ENCODE measurements around the gene C1R. TPM values are rescaled to one million over a fixed set of nuclear protein-coding genes. Genes with fewer than 3 reads are reported as not detected.

The C1R gene
- total RNA-seq, 1 experiment from 2014 or later: 11.5 TPM

DNA sequence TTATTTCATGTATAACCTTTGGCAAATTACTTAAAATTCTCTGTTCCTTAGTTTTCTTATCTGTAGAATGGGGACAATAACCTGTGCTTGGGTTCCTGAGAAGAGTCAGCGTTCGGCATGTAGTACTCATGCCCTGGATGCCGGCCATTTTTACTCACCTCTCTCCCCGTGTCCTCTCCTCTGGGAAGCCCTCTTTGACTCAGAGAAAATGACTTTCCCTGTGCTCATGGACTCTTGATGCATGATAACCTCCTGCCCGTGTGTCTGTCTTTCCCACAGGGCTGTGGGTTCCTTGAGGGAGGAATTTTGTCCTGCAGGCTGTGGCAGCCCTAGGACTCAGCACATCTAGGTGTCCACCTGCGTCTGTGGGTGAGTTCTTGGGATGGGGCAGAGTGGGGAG, 22.6 kb upstream of the C1R start:
- TF ChIP-seq, protein P1, sequence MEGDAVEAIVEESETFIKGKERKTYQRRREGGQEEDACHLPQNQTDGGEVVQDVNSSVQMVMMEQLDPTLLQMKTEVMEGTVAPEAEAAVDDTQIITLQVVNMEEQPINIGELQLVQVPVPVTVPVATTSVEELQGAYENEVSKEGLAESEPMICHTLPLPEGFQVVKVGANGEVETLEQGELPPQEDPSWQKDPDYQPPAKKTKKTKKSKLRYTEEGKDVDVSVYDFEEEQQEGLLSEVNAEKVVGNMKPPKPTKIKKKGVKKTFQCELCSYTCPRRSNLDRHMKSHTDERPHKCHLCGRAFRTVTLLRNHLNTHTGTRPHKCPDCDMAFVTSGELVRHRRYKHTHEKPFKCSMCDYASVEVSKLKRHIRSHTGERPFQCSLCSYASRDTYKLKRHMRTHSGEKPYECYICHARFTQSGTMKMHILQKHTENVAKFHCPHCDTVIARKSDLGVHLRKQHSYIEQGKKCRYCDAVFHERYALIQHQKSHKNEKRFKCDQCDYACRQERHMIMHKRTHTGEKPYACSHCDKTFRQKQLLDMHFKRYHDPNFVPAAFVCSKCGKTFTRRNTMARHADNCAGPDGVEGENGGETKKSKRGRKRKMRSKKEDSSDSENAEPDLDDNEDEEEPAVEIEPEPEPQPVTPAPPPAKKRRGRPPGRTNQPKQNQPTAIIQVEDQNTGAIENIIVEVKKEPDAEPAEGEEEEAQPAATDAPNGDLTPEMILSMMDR (conservative IDR thresholded peaks at IDR 0.05): no peak
- Histone ChIP-seq H3T11ph (ENCODE audit: low read length) (no peak overlapping the region), H3K9me3 (ENCODE audit: control insufficient read depth, low read depth, low read length) (no peaks in the 10 kb centered on the region), H4K8ac (replicated peaks; ENCODE audit: insufficient read length, low read depth, low read length) (no peak overlapping the region), H3K79me1 (ENCODE audit: insufficient read depth, low read depth, low read length, poor library complexity, severe bottlenecking) (no peaks in the 10 kb centered on the region), H3K18ac (ENCODE audit: insufficient read length, low read depth, low read length) (no peak overlapping the region), H3K27me3 (ENCODE audit: insufficient read depth, low read length) (no peaks in the 10 kb centered on the region), H2BK20ac (ENCODE audit: low read depth, low read length, poor library complexity, severe bottlenecking) (no peak overlapping the region), H2AK5ac (ENCODE audit: insufficient read length, low read length) (no peak overlapping the region), H4K20me1 (ENCODE audit: control insufficient read depth, insufficient read depth, insufficient read length) (no peaks in the 10 kb centered on the region), H3K4me1 (ENCODE audit: insufficient read depth, low read length) (no peaks in the 10 kb centered on the region), H3K14ac (ENCODE audit: insufficient read depth, low read length) (no peak overlapping the region), H3K23me2 (ENCODE audit: insufficient read length, low read depth, low read length, poor library complexity, severe bottlenecking) (no peaks in the 10 kb centered on the region), H3K4me2 (ENCODE audit: insufficient read depth, insufficient read length, low read length) (no peak overlapping the region), H4K91ac (ENCODE audit: insufficient read length, low read depth, low read length) (no peak overlapping the region), H3K79me2 (ENCODE audit: insufficient read depth, low read length) (no peaks in the 10 kb centered on the region), H3K9ac (ENCODE audit: extremely low read depth, insufficient read length, low read length) (no peak overlapping the region), H4K5ac (ENCODE audit: insufficient read length, low read depth, low read length) (no peak overlapping the region), H2BK12ac (ENCODE audit: insufficient read length, low read depth, low read length) (no peak overlapping the region), H2BK15ac (ENCODE audit: low read depth, low read length) (no peak overlapping the region), H2BK5ac (ENCODE audit: insufficient read length, low read length) (no peak overlapping the region), H3K4ac (ENCODE audit: low read depth, low read length) (no peak overlapping the region), H3K23ac (ENCODE audit: insufficient read length, low read depth, low read length) (no peak overlapping the region), H3K27ac (ENCODE audit: insufficient read length, low read depth, low read length) (no peak overlapping the region), H2AFZ (ENCODE audit: low read length) (no peak overlapping the region), H3K56ac (ENCODE audit: insufficient read length, low read depth, low read length) (no peak overlapping the region), H2BK120ac (ENCODE audit: low read depth, low read length, poor library complexity, severe bottlenecking) (no peak overlapping the region)
- H3K4me3 Mint-ChIP-seq: no peak overlapping the region
- peaks cover 0 to 5% of the 10 kb centered on the region in 2 experiments; a peak in 2 of 4 replicates for H3K4me1 Mint-ChIP-seq
- no peaks in the 10 kb centered on the region for H3K36me3 Mint-ChIP-seq (ENCODE audit: insufficient read depth in 1 of 3, low read depth in 3 of 3)
- WGBS (ENCODE audit: extremely low coverage, insufficient read length, low lambda C conversion rate): no CpG with 5 or more reads among the region's 6 CpGs
- no peaks in the 10 kb centered on the region for H3K9me3 Mint-ChIP-seq
- H3K27me3 Mint-ChIP-seq (ENCODE audit: low read depth): peaks cover 8% of the 10 kb centered on the region
- no peak for DNase-seq
- no peak overlapping the region for H3K27ac Mint-ChIP-seq

Data from H9 (cell line).